ENCODE results near the gene RAB3C.

Gene RAB3C

GRCh38 chr5:58773744-58774441, 191.0 kb downstream of the RAB3C start:
- DNase-seq (ENCODE audit: low read depth in 2 of 2): no peak

GRCh38 chr5:58774937-58775336, 192.1 kb downstream of the RAB3C start:
- no peak for DNase-seq (ENCODE audit: low read depth in 2 of 2)

GRCh38 chr5:58775701-58776262, 192.9 kb downstream of the RAB3C start:
- DNase-seq (ENCODE audit: low read depth in 2 of 2): no peak

- no peak for DNase-seq (ENCODE audit: low read depth in 2 of 2)
Measured at GRCh38 chr5:58776559-58776958, 193.7 kb downstream of the RAB3C start.

- DNase-seq (ENCODE audit: low read depth in 2 of 2): no peak
Measured at GRCh38 chr5:58778888-58779287, 196.0 kb downstream of the RAB3C start.

GRCh38 chr5:58786035-58786434, 203.2 kb downstream of the RAB3C start:
- DNase-seq (ENCODE audit: low read depth in 2 of 2): no peak

GRCh38 chr5:58786711-58787303, 203.9 kb downstream of the RAB3C start:
- no peak for DNase-seq (ENCODE audit: low read depth in 2 of 2)

- no peak for DNase-seq (ENCODE audit: low read depth in 2 of 2)
Measured at GRCh38 chr5:58787987-58788386, 205.1 kb downstream of the RAB3C start.

- DNase-seq (ENCODE audit: low read depth in 2 of 2): no peak
Measured at GRCh38 chr5:58793888-58794657, 211.2 kb downstream of the RAB3C start.

- no peak for DNase-seq (ENCODE audit: low read depth in 2 of 2)
Measured at GRCh38 chr5:58794875-58795274, 212.0 kb downstream of the RAB3C start.

GRCh38 chr5:58795327-58795726, 212.5 kb downstream of the RAB3C start:
- no peak for DNase-seq (ENCODE audit: low read depth in 2 of 2)

- DNase-seq (ENCODE audit: low read depth in 2 of 2): no peak
Measured at GRCh38 chr5:58797021-58797420, 214.1 kb downstream of the RAB3C start.

- DNase-seq (ENCODE audit: low read depth in 2 of 2): no peak
Measured at GRCh38 chr5:58800356-58800755, 217.5 kb downstream of the RAB3C start.

- no peak for DNase-seq (ENCODE audit: low read depth in 2 of 2)
Measured at GRCh38 chr5:58800861-58801540, 218.1 kb downstream of the RAB3C start.

GRCh38 chr5:58803056-58803455, 220.2 kb downstream of the RAB3C start:
- no peak for DNase-seq (ENCODE audit: low read depth in 2 of 2)

GRCh38 chr5:58804291-58804690, 221.4 kb downstream of the RAB3C start:
- no peak for DNase-seq (ENCODE audit: low read depth in 2 of 2)

GRCh38 chr5:58810086-58810485, 227.2 kb downstream of the RAB3C start:
- no peak for DNase-seq (ENCODE audit: low read depth in 2 of 2)

GRCh38 chr5:58813855-58814254, 231.0 kb downstream of the RAB3C start:
- no peak for DNase-seq (ENCODE audit: low read depth in 2 of 2)

GRCh38 chr5:58816181-58816731, 233.4 kb downstream of the RAB3C start:
- DNase-seq (ENCODE audit: low read depth in 2 of 2): no peak

GRCh38 chr5:58818465-58818864, 235.6 kb downstream of the RAB3C start:
- DNase-seq (ENCODE audit: low read depth in 2 of 2): no peak

GRCh38 chr5:58825441-58825840, 242.6 kb downstream of the RAB3C start:
- no peak for DNase-seq (ENCODE audit: low read depth in 2 of 2)

- no peak for DNase-seq (ENCODE audit: low read depth in 2 of 2)
Measured at GRCh38 chr5:58825899-58826298, 243.0 kb downstream of the RAB3C start.
